Measurements from ENCODE around the gene S100A1.

GRCh38 chr1:153649137-153649862 lies 21.1 kb downstream of the S100A1 start:
- TF ChIP-seq CTCF (IDR thresholded peaks at IDR 0.05): no peak
- TF ChIP-seq, protein P1, sequence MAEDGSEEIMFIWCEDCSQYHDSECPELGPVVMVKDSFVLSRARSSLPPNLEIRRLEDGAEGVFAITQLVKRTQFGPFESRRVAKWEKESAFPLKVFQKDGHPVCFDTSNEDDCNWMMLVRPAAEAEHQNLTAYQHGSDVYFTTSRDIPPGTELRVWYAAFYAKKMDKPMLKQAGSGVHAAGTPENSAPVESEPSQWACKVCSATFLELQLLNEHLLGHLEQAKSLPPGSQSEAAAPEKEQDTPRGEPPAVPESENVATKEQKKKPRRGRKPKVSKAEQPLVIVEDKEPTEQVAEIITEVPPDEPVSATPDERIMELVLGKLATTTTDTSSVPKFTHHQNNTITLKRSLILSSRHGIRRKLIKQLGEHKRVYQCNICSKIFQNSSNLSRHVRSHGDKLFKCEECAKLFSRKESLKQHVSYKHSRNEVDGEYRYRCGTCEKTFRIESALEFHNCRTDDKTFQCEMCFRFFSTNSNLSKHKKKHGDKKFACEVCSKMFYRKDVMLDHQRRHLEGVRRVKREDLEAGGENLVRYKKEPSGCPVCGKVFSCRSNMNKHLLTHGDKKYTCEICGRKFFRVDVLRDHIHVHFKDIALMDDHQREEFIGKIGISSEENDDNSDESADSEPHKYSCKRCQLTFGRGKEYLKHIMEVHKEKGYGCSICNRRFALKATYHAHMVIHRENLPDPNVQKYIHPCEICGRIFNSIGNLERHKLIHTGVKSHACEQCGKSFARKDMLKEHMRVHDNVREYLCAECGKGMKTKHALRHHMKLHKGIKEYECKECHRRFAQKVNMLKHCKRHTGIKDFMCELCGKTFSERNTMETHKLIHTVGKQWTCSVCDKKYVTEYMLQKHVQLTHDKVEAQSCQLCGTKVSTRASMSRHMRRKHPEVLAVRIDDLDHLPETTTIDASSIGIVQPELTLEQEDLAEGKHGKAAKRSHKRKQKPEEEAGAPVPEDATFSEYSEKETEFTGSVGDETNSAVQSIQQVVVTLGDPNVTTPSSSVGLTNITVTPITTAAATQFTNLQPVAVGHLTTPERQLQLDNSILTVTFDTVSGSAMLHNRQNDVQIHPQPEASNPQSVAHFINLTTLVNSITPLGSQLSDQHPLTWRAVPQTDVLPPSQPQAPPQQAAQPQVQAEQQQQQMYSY (CRISPR knock-in tag; IDR thresholded peaks at IDR 0.05): no peak
